Type B pancreatic cell (in vitro differentiated cells): Measurements from ENCODE around the gene VAT1L. TPM values are rescaled to one million over a fixed set of nuclear protein-coding genes. Genes with fewer than 3 reads are reported as not detected.

ENCODE experiments used
- DNase-seq: peaks from one replicate; pipeline ENCODE4 v3.0.0; 2021; ENCODE audit warnings: mixed read lengths; ENCODE audit not compliant: unreplicated experiment; ENCODE audit errors: extremely low spot score
- H3K27ac Mint-ChIP-seq: 2 replicates; pipeline ENCODE4 v1.8.0; 2021; ENCODE audit warnings: mild to moderate bottlenecking, mixed read lengths
- H3K27me3 Mint-ChIP-seq: 2 replicates; pipeline ENCODE4 v1.8.0; 2021; ENCODE audit warnings: mixed read lengths
- H3K36me3 Mint-ChIP-seq: 2 replicates; pipeline ENCODE4 v1.8.0; 2021; ENCODE audit warnings: mixed read lengths
- H3K4me1 Mint-ChIP-seq: one replicate; pipeline ENCODE4 v1.8.0; 2021; ENCODE audit warnings: mixed read lengths; ENCODE audit not compliant: unreplicated experiment
- H3K4me3 Mint-ChIP-seq: 2 replicates; pipeline ENCODE4 v1.8.0; 2021; ENCODE audit warnings: mild to moderate bottlenecking, mixed read lengths
- H3K9me3 Mint-ChIP-seq: 2 replicates; pipeline ENCODE4 v1.8.0; 2021; ENCODE audit warnings: mixed read lengths
- CTCF ChIP-seq: fragments of 200-600 bp; sonication (generic); conservative IDR thresholded peaks from 2 replicates; pipeline ENCODE4 v1.5.0; 2021; ENCODE audit warnings: antibody characterized with exemption, mild to moderate bottlenecking
- total RNA-seq: library from RNA; stranded (reverse); gene quantifications from 2 replicates; pipeline ENCODE4 v1.2.1, GENCODE V29; 2021; ENCODE audit warnings: low replicate concordance

Gene VAT1L
- total RNA-seq, 1 donor from 2014 or later = 12.4 TPM

- Mint-ChIP-seq H3K4me1 (no peaks in the 10 kb centered on the region), H3K4me3 (no peak overlapping the region), H3K27me3 (peaks cover 29% of the 10 kb centered on the region), H3K36me3 (no peaks in the 10 kb centered on the region), H3K27ac (no peak overlapping the region), H3K9me3 (no peaks in the 10 kb centered on the region)
- DNase-seq = no peak
- TF ChIP-seq CTCF = no peak
These were observed 13.5 kb downstream of the VAT1L start for GRCh38 chr16:77801817-77802216.

DNA sequence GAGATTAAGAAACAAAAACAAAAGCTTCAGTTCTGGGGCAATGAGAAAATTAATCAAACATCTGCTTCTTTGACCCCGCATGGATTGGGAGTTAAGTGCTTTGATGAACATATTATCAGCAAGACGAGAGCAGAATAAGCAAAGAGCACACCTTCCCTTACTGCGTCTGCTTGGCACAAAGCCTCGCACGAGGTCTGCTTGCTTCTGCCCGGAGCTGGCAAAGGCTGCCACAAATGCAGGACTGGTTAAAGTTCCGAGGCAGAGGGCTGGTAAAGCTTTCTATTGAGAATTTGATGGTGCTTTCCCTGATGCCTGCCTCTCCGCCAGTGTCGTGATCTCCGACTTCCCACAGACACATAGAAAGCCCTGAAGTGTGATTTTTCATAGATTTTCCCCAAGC is 17.0 kb downstream of the VAT1L start:
- TF ChIP-seq CTCF = no peak
- Mint-ChIP-seq H3K9me3 (peaks cover 4% of the 10 kb centered on the region), H3K36me3 (no peaks in the 10 kb centered on the region), H3K27me3 (peaks cover 7% of the 10 kb centered on the region), H3K4me3 (no peak overlapping the region), H3K4me1 (no peaks in the 10 kb centered on the region), H3K27ac (no peak overlapping the region)
- no peak for DNase-seq

DNA sequence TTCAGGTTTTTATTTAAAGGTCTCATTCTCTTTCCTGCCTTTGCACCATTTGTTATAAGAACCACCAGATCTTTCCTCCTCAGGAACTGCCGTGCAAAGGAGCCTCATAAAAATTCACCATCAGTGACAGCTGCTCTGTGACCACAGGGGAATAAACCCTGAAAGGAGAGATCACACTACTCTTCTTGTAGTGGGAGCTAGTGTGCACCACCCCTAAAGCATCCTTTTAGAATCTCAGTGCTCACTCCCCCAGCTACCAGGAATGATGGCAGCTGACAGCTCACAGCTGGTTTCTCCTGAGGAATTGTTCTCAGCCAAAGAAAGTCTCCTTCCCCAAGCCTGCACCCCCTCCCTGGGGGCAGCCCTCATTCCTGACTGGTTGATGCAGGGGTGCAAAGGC is 18.7 kb downstream of the VAT1L start:
- no peak overlapping the region for H3K4me3 Mint-ChIP-seq
- peaks cover 4% of the 10 kb centered on the region for H3K9me3 Mint-ChIP-seq
- TF ChIP-seq CTCF = no peak
- no peak for DNase-seq
- no peak overlapping the region for H3K27ac Mint-ChIP-seq
- no peaks in the 10 kb centered on the region for H3K4me1 Mint-ChIP-seq
- H3K27me3 Mint-ChIP-seq = peaks cover 6% of the 10 kb centered on the region
- H3K36me3 Mint-ChIP-seq = no peaks in the 10 kb centered on the region

DNA sequence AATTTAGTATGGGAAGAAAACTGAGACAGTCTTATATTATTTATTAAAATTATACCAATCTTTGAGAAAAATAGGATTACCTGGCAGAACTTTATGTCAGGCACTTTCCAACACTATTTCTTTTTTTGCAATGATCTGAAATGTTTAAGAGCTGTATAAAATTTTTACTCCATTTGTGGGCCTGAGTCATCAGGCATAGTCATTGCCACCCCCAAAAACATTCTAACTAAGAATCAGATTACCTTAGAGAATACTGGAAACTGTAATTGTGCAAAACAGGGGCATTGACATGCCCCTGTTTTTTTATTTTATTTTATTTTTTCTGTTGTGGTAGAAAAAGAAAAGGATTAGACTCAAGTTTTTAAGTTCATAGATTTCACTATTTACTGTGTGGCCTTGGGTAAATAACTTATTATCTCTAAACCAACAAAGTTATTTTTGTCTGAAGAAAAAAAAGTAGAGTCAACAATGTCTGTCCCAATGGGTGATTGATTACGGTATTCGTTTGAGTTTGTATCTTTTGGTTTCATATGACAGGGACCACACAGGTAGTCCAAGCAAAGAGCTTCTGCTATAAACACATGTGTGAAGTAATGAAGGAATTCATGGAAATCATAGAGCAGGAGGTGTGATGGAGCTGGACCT is 24.6 kb downstream of the VAT1L start:
- Mint-ChIP-seq H3K9me3 (peaks cover 4% of the 10 kb centered on the region), H3K4me3 (no peak overlapping the region), H3K27ac (no peak overlapping the region), H3K36me3 (no peaks in the 10 kb centered on the region), H3K27me3 (peaks cover under 1% of the 10 kb centered on the region), H3K4me1 (no peaks in the 10 kb centered on the region)
- no peak for TF ChIP-seq CTCF
- no peak for DNase-seq

DNA sequence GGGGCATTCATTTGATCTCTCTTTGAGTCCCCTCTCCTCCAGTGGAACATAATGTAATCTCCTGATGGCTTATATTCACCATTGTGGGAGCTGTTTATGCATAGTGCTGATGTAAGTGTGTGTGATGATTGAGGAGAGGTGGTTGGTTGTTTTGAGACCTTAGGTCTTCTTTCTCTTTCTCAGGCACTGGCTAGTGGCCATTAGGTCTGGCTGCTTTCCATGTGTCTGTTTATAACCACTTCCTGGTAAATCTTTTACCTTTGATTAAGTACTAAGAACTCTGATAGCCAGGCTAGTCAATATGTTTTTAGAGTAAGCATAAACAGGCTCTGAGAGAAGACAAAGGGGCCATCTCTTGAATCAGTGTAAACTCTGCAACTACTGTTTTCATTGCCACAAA is 27.9 kb downstream of the VAT1L start:
- H3K27ac Mint-ChIP-seq = no peak overlapping the region
- TF ChIP-seq CTCF = no peak
- no peaks in the 10 kb centered on the region for H3K4me1 Mint-ChIP-seq
- H3K27me3 Mint-ChIP-seq = peaks cover 17% of the 10 kb centered on the region
- DNase-seq = no peak
- H3K36me3 Mint-ChIP-seq = no peaks in the 10 kb centered on the region
- H3K9me3 Mint-ChIP-seq = no peaks in the 10 kb centered on the region
- no peak overlapping the region for H3K4me3 Mint-ChIP-seq

DNA sequence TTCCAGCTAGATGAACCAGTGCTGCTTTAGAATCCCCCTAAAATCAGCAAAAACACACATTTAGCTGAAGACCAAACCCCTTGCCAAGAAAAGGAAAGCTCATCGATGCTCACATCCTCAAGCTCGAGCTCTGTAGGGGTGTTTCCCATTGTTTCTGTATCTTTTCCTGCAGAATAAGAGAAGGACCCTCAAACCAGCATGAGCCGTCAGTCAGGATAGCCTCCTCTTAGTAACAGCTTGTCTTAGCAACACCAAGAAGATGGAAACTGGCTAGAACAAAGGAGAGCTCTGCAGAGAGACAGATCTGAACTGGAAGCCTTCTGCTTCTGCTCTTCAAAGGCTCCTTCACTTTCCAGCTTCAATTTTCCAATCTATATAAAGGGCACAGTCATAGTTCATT is 32.0 kb downstream of the VAT1L start:
- DNase-seq = no peak
- TF ChIP-seq CTCF = no peak
- Mint-ChIP-seq H3K36me3 (no peaks in the 10 kb centered on the region), H3K27ac (no peak overlapping the region), H3K9me3 (no peaks in the 10 kb centered on the region), H3K4me3 (no peak overlapping the region), H3K4me1 (no peaks in the 10 kb centered on the region), H3K27me3 (peaks cover 17% of the 10 kb centered on the region)
